ENCODE data around the gene TMEM61.

DNA sequence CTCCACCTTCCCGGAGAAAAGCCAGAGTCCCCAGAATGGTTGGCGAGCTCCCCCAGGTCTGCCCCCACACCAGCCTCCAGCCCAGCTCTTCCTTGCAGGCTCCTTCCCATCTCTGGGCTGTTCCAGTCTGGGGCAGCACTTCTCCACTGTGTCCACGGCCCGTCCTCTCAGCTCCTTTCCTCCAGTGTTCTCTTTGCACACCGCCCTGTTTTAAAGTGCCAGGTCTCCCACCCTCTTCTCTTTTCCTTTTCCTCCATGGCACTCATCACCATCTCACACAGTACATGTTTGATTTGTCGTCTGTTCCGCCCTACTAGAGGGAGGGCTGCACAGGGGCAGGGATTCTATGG is 52.8 kb downstream of the TMEM61 start:
- TF ChIP-seq, protein P1, sequence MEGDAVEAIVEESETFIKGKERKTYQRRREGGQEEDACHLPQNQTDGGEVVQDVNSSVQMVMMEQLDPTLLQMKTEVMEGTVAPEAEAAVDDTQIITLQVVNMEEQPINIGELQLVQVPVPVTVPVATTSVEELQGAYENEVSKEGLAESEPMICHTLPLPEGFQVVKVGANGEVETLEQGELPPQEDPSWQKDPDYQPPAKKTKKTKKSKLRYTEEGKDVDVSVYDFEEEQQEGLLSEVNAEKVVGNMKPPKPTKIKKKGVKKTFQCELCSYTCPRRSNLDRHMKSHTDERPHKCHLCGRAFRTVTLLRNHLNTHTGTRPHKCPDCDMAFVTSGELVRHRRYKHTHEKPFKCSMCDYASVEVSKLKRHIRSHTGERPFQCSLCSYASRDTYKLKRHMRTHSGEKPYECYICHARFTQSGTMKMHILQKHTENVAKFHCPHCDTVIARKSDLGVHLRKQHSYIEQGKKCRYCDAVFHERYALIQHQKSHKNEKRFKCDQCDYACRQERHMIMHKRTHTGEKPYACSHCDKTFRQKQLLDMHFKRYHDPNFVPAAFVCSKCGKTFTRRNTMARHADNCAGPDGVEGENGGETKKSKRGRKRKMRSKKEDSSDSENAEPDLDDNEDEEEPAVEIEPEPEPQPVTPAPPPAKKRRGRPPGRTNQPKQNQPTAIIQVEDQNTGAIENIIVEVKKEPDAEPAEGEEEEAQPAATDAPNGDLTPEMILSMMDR (conservative IDR thresholded peaks at IDR 0.05 in 1 of 2, IDR thresholded peaks at IDR 0.05 in 1 of 2; ENCODE audit: low read depth in 1 of 2, low read length in 2 of 2): no peak
- no peak for TF ChIP-seq EZH2 (IDR thresholded peaks at IDR 0.05; ENCODE audit: low read length, missing control alignments)
